Activated T-helper 17 cell treated with anti-CD3 and anti-CD28 coated beads, Interleukin-2, amount 50 U/mL, for 72 hours (primary cell): ENCODE results near the gene MOG. TPM values are rescaled to one million over a fixed set of nuclear protein-coding genes. Genes with fewer than 3 reads are reported as not detected.
A peak's percentile ranks its signal among the peaks of the same experiment; 100 is the strongest.

Source experiments
- ATAC-seq: fragments of 150-1000 bp; cut with Tn5 transposase; replicated peaks from 2 replicates; pipeline ENCODE4 v1.10.0; 2021; ENCODE audit warnings: mild to moderate bottlenecking, moderate library complexity
- H3K27ac Mint-ChIP-seq: one replicate; pipeline ENCODE4 v1.8.0; 2022; ENCODE audit warnings: mixed read lengths
- H3K27me3 Mint-ChIP-seq: one replicate; pipeline ENCODE4 v1.8.0; 2022; ENCODE audit warnings: mixed read lengths
- H3K36me3 Mint-ChIP-seq: one replicate; pipeline ENCODE4 v1.8.0; 2022; ENCODE audit warnings: low read depth, mild to moderate bottlenecking, mixed read lengths
- H3K4me1 Mint-ChIP-seq: one replicate; pipeline ENCODE4 v1.8.0; 2022; ENCODE audit warnings: mixed read lengths
- H3K4me3 Mint-ChIP-seq: one replicate; pipeline ENCODE4 v1.8.0; 2022; ENCODE audit warnings: mild to moderate bottlenecking, mixed read lengths
- H3K9me3 Mint-ChIP-seq: one replicate; pipeline ENCODE4 v1.8.0; 2022; ENCODE audit warnings: mixed read lengths
- total RNA-seq, 2 donors: library from RNA; stranded (reverse); gene quantifications; one replicate each; pipeline ENCODE4 v1.2.3, GENCODE V29; 2022

MOG gene
- total RNA-seq: not detected

- H3K4me1 Mint-ChIP-seq: no peaks in the 10 kb centered on the region
- no peak within 1 kb of the TSS for H3K4me3 Mint-ChIP-seq
- no peak for ATAC-seq
- H3K27ac Mint-ChIP-seq: no peak within 1 kb of the TSS
- no peaks in the 10 kb centered on the region for H3K9me3 Mint-ChIP-seq
- H3K36me3 Mint-ChIP-seq: no peaks in the 10 kb centered on the region
- peaks cover 20% of the 10 kb centered on the region for H3K27me3 Mint-ChIP-seq
Measured at GRCh38 chr6:29656798-29657197, at the start of gene MOG. Gene MOG, plus strand, starts transcription at chr6:29657092. Its CDS starts 118 bp downstream, at chr6:29657210.

GRCh38 chr6:29608131-29608530, 48.8 kb upstream of the MOG start:
- peaks cover 90% of the 10 kb centered on the region for H3K36me3 Mint-ChIP-seq
- no peaks in the 10 kb centered on the region for H3K27me3 Mint-ChIP-seq
- H3K4me1 Mint-ChIP-seq: no peaks in the 10 kb centered on the region
- peak overlapping the region; percentile 65 for H3K27ac Mint-ChIP-seq
- no peak for ATAC-seq
- H3K9me3 Mint-ChIP-seq: no peaks in the 10 kb centered on the region
- H3K4me3 Mint-ChIP-seq: no peak overlapping the region

GRCh38 chr6:29610540-29610939, 46.4 kb upstream of the MOG start:
- Mint-ChIP-seq H3K4me1 (no peaks in the 10 kb centered on the region), H3K4me3 (no peak overlapping the region), H3K27ac (no peak overlapping the region), H3K36me3 (peaks cover 86% of the 10 kb centered on the region), H3K9me3 (no peaks in the 10 kb centered on the region), H3K27me3 (no peaks in the 10 kb centered on the region)
- ATAC-seq: no peak

GRCh38 chr6:29611426-29611825, 45.5 kb upstream of the MOG start:
- H3K27ac Mint-ChIP-seq: no peak overlapping the region
- H3K4me1 Mint-ChIP-seq: no peaks in the 10 kb centered on the region
- ATAC-seq: no peak

GRCh38 chr6:29617782-29618554, 38.9 kb upstream of the MOG start:
- H3K4me1 Mint-ChIP-seq: no peaks in the 10 kb centered on the region
- no peak for ATAC-seq
- no peaks in the 10 kb centered on the region for H3K27me3 Mint-ChIP-seq
- no peak overlapping the region for H3K27ac Mint-ChIP-seq
- H3K9me3 Mint-ChIP-seq: no peaks in the 10 kb centered on the region
- no peak overlapping the region for H3K4me3 Mint-ChIP-seq
- peaks cover 83% of the 10 kb centered on the region for H3K36me3 Mint-ChIP-seq

More at GRCh38 chr6:29611426-29611825, 45.5 kb upstream of the MOG start:
- no peak overlapping the region for H3K4me3 Mint-ChIP-seq
- H3K9me3 Mint-ChIP-seq: no peaks in the 10 kb centered on the region
- H3K36me3 Mint-ChIP-seq: peaks cover 80% of the 10 kb centered on the region
- no peaks in the 10 kb centered on the region for H3K27me3 Mint-ChIP-seq

- Mint-ChIP-seq H3K36me3 (peaks cover 77% of the 10 kb centered on the region), H3K27ac (peak overlapping the region; percentile 36), H3K27me3 (no peaks in the 10 kb centered on the region), H3K4me1 (no peaks in the 10 kb centered on the region), H3K4me3 (no peak overlapping the region), H3K9me3 (no peaks in the 10 kb centered on the region)
- no peak for ATAC-seq
Measured at GRCh38 chr6:29619578-29620160, 37.2 kb upstream of the MOG start.

- Mint-ChIP-seq H3K4me3 (no peak overlapping the region), H3K36me3 (peaks cover 74% of the 10 kb centered on the region), H3K27ac (peak overlapping the region; percentile 48), H3K4me1 (peaks cover 4% of the 10 kb centered on the region), H3K27me3 (no peaks in the 10 kb centered on the region), H3K9me3 (no peaks in the 10 kb centered on the region)
- no peak for ATAC-seq
Measured at GRCh38 chr6:29620630-29621029, 36.3 kb upstream of the MOG start.

GRCh38 chr6:29624520-29624961, 32.4 kb upstream of the MOG start:
- H3K9me3 Mint-ChIP-seq: no peaks in the 10 kb centered on the region
- peaks cover 40% of the 10 kb centered on the region for H3K36me3 Mint-ChIP-seq
- peaks cover 26% of the 10 kb centered on the region for H3K4me1 Mint-ChIP-seq
- H3K27ac Mint-ChIP-seq: peak overlapping the region; percentile 3
- H3K27me3 Mint-ChIP-seq: no peaks in the 10 kb centered on the region
- no peak overlapping the region for H3K4me3 Mint-ChIP-seq
- no peak for ATAC-seq

GRCh38 chr6:29625337-29625930, 31.5 kb upstream of the MOG start:
- Mint-ChIP-seq H3K27me3 (no peaks in the 10 kb centered on the region), H3K9me3 (no peaks in the 10 kb centered on the region), H3K36me3 (peaks cover 31% of the 10 kb centered on the region), H3K4me1 (peaks cover 31% of the 10 kb centered on the region), H3K27ac (peak overlapping the region; percentile 30), H3K4me3 (no peak overlapping the region)
- no peak for ATAC-seq

GRCh38 chr6:29626948-29627754, 29.7 kb upstream of the MOG start:
- ATAC-seq: no peak
- H3K4me1 Mint-ChIP-seq: peaks cover 47% of the 10 kb centered on the region
- H3K27ac Mint-ChIP-seq: no peak overlapping the region
- H3K27me3 Mint-ChIP-seq: no peaks in the 10 kb centered on the region
- peaks cover 22% of the 10 kb centered on the region for H3K36me3 Mint-ChIP-seq
- H3K9me3 Mint-ChIP-seq: no peaks in the 10 kb centered on the region
- H3K4me3 Mint-ChIP-seq: peak overlapping the region; percentile 41

GRCh38 chr6:29627755-29628418, 29.0 kb upstream of the MOG start:
- Mint-ChIP-seq H3K4me1 (peaks cover 48% of the 10 kb centered on the region), H3K27ac (peak overlapping the region; percentile 83), H3K9me3 (no peaks in the 10 kb centered on the region), H3K36me3 (peaks cover 19% of the 10 kb centered on the region), H3K4me3 (peak overlapping the region; percentile 85), H3K27me3 (no peaks in the 10 kb centered on the region)
- peak; percentile 37 for ATAC-seq

- Mint-ChIP-seq H3K4me1 (peaks cover 48% of the 10 kb centered on the region), H3K27me3 (no peaks in the 10 kb centered on the region), H3K36me3 (peaks cover 17% of the 10 kb centered on the region), H3K9me3 (no peaks in the 10 kb centered on the region), H3K27ac (peak overlapping the region; percentile 83), H3K4me3 (peak overlapping the region; percentile 85)
- ATAC-seq: peak; percentile 61
Measured at GRCh38 chr6:29628419-29629281, 28.2 kb upstream of the MOG start.

GRCh38 chr6:29629571-29629970, 27.3 kb upstream of the MOG start:
- peaks cover 8% of the 10 kb centered on the region for H3K36me3 Mint-ChIP-seq
- H3K27ac Mint-ChIP-seq: peak overlapping the region; percentile 83
- peaks cover 48% of the 10 kb centered on the region for H3K4me1 Mint-ChIP-seq
- peak overlapping the region; percentile 85 for H3K4me3 Mint-ChIP-seq
- ATAC-seq: no peak
- no peaks in the 10 kb centered on the region for H3K9me3 Mint-ChIP-seq
- no peaks in the 10 kb centered on the region for H3K27me3 Mint-ChIP-seq
